NCI-H146 (cell line): ENCODE results near the gene SLC39A7.

Experiments used
- DNase-seq: peaks from one replicate; lab custom pipeline; 2025; lab: John Stamatoyannopoulos, UW

SLC39A7 gene

GRCh38 chr6:33170176-33171015 is 30.3 kb upstream of the SLC39A7 start:
- DNase-seq: no peak

- DNase-seq: no peak
Measured at GRCh38 chr6:33171016-33171879, 29.4 kb upstream of the SLC39A7 start.

- DNase-seq: no peak
Measured at GRCh38 chr6:33171880-33172687, 28.6 kb upstream of the SLC39A7 start.

- no peak for DNase-seq
Measured at GRCh38 chr6:33172688-33173534, 27.8 kb upstream of the SLC39A7 start.

- no peak for DNase-seq
Measured at GRCh38 chr6:33173535-33174180, 27.0 kb upstream of the SLC39A7 start.

GRCh38 chr6:33174784-33175183 is 25.9 kb upstream of the SLC39A7 start:
- no peak for DNase-seq

- DNase-seq: no peak
Measured at GRCh38 chr6:33175436-33176069, 25.1 kb upstream of the SLC39A7 start.

GRCh38 chr6:33176906-33177305 is 23.8 kb upstream of the SLC39A7 start:
- no peak for DNase-seq

- DNase-seq: no peak
Measured at GRCh38 chr6:33177552-33178446, 22.9 kb upstream of the SLC39A7 start.

GRCh38 chr6:33178755-33179475 is 21.8 kb upstream of the SLC39A7 start:
- no peak for DNase-seq

GRCh38 chr6:33181141-33181540 is 19.5 kb upstream of the SLC39A7 start:
- no peak for DNase-seq

GRCh38 chr6:33183071-33183683 is 17.5 kb upstream of the SLC39A7 start:
- DNase-seq: no peak

GRCh38 chr6:33185190-33185589 is 15.5 kb upstream of the SLC39A7 start:
- DNase-seq: no peak

GRCh38 chr6:33185654-33186187 is 14.9 kb upstream of the SLC39A7 start:
- DNase-seq: no peak

- no peak for DNase-seq
Measured at GRCh38 chr6:33187809-33188208, 12.9 kb upstream of the SLC39A7 start.

- no peak for DNase-seq
Measured at GRCh38 chr6:33189164-33189563, 11.5 kb upstream of the SLC39A7 start.

- DNase-seq: no peak
Measured at GRCh38 chr6:33189625-33190448, 10.8 kb upstream of the SLC39A7 start.
